Cardiac muscle cell (in vitro differentiated cells and primary cell): ENCODE data around the gene ATXN1. TPM values are rescaled to one million over a fixed set of nuclear protein-coding genes. Genes with fewer than 3 reads are reported as not detected.

ENCODE experiments used
- DNase-seq, 2 donors: peaks; one replicate each; pipeline versions ENCODE4 v3.0.0 to v3.0.0-alpha.2; 2010 to 2017; ENCODE audit warnings: low read depth in 1 of 2, low spot score in 1 of 2
- H3K27ac ChIP-seq: fragments of 200-600 bp; sonication (generic); 2 replicates; pipeline ENCODE4 v1.5.1; 2016
- H3K27me3 ChIP-seq: fragments of 200-600 bp; sonication (generic); 2 replicates; pipeline ENCODE4 v1.6.0; 2016; ENCODE audit warnings: control low read depth
- H3K36me3 ChIP-seq: fragments of 200-600 bp; sonication (generic); 2 replicates; pipeline ENCODE4 v1.5.1; 2016; ENCODE audit warnings: control low read depth
- H3K4me1 ChIP-seq: fragments of 200-600 bp; sonication (generic); 2 replicates; pipeline ENCODE4 v1.8.1; 2017; ENCODE audit warnings: low read depth, mild to moderate bottlenecking, mixed run types
- H3K4me3 ChIP-seq: fragments of 200-600 bp; sonication (generic); 2 replicates; pipeline ENCODE4 v1.5.1; 2016; ENCODE audit warnings: mild to moderate bottlenecking
- H3K9me3 ChIP-seq: fragments of 200-600 bp; sonication (generic); 2 replicates; pipeline ENCODE4 v1.5.1; 2017; ENCODE audit warnings: low read depth, mild to moderate bottlenecking, control low read depth
- CTCF ChIP-seq: IDR thresholded peaks from 2 replicates; pipeline ENCODE4 v1.5.1; 2012; ENCODE audit warnings: low read depth, mild to moderate bottlenecking, low read length
- polyA plus RNA-seq: library from polyadenylated mRNA; unstranded; fragments of >200 nt; fragmentation: Nextera tagmentation; extraction: Ambion mirVana; gene quantifications from 2 replicates; pipeline ENCODE4 v1.2.1, GENCODE V29; 2016
- total RNA-seq: library from RNA; depleted of rRNA; stranded (reverse); fragments of >200 nt; gene quantifications from 2 replicates; pipeline ENCODE4 v1.2.3, GENCODE V29; 2016

ATXN1 gene
- total and polyA plus RNA-seq, 2 experiments from 2014 or later: 15.1 to 37.4 TPM

- TF ChIP-seq CTCF: no peak
- Histone ChIP-seq H3K9me3 (no peaks in the 10 kb centered on the region), H3K27ac (no peak overlapping the region), H3K4me1 (no peaks in the 10 kb centered on the region), H3K4me3 (no peak overlapping the region), H3K27me3 (no peaks in the 10 kb centered on the region), H3K36me3 (no peaks in the 10 kb centered on the region)
- DNase-seq: no peak
Observed at GRCh38 chr6:16292432-16292831, 468.8 kb downstream of the ATXN1 start.

DNA sequence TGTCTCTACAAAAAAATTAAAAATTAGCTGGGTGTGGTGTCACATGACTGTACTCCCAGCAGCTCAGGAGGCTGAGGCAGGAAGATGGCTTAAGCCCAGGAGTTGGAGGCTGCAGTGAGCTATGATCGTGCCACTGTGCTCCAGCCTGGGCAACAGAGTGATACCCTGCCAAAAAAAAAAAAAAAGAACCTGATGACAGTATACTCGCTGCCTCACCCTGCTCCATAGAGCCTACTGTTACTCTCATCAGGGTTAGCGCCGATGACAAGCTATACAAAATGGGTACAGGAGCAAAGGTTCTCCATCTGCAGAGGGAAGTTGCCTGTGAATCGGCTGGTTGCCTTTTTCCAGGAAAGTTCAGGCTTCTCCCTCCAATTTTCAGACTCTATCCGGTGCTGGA is 469.5 kb downstream of the ATXN1 start:
- H3K4me3 ChIP-seq: no peak overlapping the region
- H3K9me3 ChIP-seq: no peaks in the 10 kb centered on the region
- no peak for DNase-seq
- no peak for TF ChIP-seq CTCF
- H3K36me3 ChIP-seq: no peaks in the 10 kb centered on the region
- no peak overlapping the region for H3K27ac ChIP-seq
- H3K4me1 ChIP-seq: no peaks in the 10 kb centered on the region
- no peaks in the 10 kb centered on the region for H3K27me3 ChIP-seq

DNA sequence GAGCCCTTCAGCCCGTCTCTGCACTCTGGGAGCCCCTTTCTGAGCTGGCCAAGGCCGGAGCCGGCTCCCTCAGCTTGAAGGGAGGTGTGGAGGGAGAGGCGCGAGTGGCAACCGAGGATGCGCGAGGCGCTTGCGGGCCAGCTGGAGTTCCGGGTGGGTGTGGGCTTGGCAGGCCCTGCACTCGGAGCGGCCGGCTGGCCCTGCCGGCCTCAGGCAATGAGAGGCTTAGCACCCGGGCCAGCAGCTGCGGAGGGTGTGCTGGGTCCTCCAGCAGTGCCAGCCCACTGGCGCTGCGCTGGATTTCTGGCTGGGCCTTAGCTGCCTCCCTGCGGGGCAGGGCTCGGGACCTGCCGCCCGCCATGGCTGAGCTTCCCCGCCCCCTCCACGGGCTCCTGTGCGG is 473.1 kb downstream of the ATXN1 start:
- H3K27me3 ChIP-seq: no peaks in the 10 kb centered on the region
- no peak overlapping the region for H3K4me3 ChIP-seq
- H3K27ac ChIP-seq: no peak overlapping the region
- H3K4me1 ChIP-seq: no peaks in the 10 kb centered on the region
- no peaks in the 10 kb centered on the region for H3K36me3 ChIP-seq
- no peak for TF ChIP-seq CTCF
- no peaks in the 10 kb centered on the region for H3K9me3 ChIP-seq
- DNase-seq: no peak

DNA sequence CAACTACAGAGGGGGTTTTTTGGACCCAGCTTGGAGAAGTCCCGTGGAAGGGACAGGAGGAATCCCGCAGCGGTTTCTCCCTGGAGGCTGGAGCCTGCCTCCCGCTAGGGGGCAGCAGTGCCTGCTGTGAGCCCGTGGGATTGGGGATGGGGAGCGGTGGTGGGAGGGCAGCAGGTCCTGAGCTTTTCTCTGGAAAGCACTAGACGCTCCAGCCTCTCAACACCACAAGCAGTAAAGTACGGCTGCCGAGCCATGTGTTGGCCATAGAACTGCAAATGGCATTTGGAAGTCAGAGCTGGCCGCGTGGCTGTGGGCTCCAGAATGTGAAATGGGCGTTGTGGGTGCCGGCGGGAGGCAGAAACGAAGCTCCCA is 475.1 kb downstream of the ATXN1 start:
- peak; percentile 69 to 87 for DNase-seq
- peak; percentile 96 for TF ChIP-seq CTCF
- Histone ChIP-seq H3K27ac (no peak overlapping the region), H3K36me3 (no peaks in the 10 kb centered on the region), H3K27me3 (no peaks in the 10 kb centered on the region), H3K9me3 (no peaks in the 10 kb centered on the region), H3K4me3 (no peak overlapping the region), H3K4me1 (no peaks in the 10 kb centered on the region)

- Histone ChIP-seq H3K9me3 (no peaks in the 10 kb centered on the region), H3K27me3 (no peaks in the 10 kb centered on the region), H3K4me3 (no peak overlapping the region), H3K4me1 (no peaks in the 10 kb centered on the region), H3K27ac (no peak overlapping the region), H3K36me3 (no peaks in the 10 kb centered on the region)
- no peak for TF ChIP-seq CTCF
- no peak for DNase-seq
Observed at GRCh38 chr6:16285467-16286150, 475.7 kb downstream of the ATXN1 start.
